Renal cortex interstitium (tissue), 11 donors: Measurements from ENCODE around the gene RGS1. TPM values are rescaled to one million over a fixed set of nuclear protein-coding genes. Genes with fewer than 3 reads are reported as not detected.

ENCODE experiments used
- DNase-seq, 11 donors: peaks; one replicate each; pipeline ENCODE4 v3.0.0-alpha.2; 2013; ENCODE audit warnings: low read depth in 9 of 11, low spot score in 4 of 11; ENCODE audit errors: extremely low read depth in 1 of 11
- polyA plus RNA-seq, 3 donors: library from polyadenylated mRNA; unstranded; fragments of 120-200 nt; gene quantifications; one replicate each; pipeline ENCODE4 v1.2.1, GENCODE V29; 2013; ENCODE audit not compliant: insufficient read length in 3 of 3

RGS1 gene
- polyA plus RNA-seq, 3 donors, result 1.2 to 7.2 (median 2.6) TPM

DNA sequence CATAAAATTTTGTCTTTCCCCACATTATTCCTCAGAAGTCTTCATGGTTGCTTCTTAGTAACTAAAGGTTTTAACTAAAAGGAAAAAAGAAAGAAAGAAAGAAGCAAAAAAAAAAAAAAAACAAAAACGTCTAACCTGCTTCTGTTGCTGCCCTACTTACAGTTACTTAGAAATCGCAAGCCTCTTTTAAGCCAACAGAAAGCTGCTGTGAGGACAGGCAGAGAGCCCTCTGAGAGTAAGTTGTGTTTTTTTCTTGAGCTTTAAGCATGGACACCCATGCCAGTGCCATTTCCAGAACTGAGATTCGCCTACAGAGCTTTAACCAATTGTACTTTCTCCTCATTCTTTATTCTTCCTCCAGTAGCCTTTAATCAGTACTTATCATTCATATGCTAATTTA lies 25.6 kb upstream of the RGS1 start:
- DNase-seq, result no peak

DNA sequence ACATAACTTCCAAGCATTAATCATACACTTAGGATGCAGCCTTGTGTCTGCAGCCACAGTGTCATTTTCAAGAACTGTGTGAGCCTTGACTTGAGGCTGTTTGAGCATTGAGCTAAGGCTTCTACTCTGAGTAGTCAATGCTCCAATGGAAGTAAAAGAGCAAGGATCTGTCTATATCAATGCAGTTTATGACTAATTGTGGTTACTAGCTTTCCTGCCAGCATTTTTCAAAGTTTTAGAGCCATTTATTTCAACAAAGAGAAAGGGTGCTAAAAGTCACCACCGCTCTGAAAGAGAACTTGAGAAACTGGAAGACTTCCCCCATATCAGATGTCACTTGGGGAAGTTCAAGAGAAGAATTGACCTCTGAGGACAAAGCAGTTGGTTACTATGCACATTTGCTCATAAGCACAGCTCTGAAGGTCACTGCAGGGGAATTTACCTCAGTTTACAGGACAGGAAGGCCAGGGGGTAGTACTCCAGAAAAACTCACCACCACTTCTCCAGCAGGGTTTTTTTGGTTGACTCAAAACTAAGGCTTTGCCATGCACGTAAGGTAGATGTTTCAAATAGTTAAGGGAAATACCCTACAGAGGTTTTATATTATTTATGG lies 24.5 kb upstream of the RGS1 start:
- no peak for DNase-seq

DNA sequence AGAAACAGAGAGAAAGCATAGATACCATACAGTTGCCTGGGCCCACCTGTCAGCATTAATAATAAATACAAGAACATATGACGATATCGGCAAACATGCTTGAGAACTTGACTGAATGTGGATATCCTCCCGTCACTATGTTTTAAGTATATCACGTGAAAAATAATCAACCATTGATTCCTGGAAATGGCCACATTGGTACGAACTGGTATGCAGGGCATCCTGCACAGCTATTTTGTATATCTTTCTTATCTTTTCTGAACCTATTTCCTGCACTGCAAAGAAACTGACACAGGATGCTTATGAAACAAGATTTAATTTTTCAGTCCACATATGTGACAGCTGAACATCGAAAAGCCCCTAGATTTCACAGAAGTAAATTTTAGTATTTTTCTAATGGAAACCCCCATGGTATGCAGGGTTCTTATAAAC lies 22.8 kb upstream of the RGS1 start:
- DNase-seq, result no peak

DNA sequence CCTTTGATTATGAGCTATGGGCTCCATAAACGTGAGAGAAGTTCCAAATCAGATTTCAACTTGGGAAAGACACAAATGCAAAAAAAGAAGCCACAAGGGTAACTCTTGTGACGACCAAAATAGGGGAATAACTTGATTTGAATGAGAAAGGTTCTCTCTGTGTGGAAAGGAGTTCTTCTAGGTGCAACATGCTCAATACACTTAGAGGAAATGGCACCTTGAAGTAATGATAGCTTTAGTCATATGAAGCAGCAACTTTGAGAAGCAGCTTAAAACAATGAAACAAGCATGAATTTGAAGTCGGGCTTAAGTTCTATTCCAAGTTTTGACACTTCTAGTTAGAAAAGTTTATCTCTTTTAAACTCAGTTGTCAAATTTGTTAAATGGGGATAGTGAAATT lies 21.8 kb upstream of the RGS1 start:
- DNase-seq, result no peak

DNA sequence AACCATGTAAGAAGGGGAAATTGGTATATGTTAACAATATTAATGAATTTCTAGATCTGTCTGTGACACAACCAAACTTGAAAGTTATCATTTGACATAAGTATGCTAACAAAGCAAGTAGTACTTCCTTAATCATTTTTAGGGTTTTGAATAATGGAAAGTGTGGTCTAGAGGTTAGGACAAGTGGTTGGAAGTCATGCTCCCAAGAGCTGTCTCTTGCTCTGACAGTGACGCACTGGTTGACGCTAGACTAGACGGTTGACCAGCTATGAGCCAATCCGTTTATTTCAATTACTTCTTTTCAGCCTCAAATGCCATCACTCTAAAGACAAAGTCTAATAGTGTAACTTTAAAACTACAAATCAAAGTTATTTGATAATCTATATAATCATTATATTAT lies 20.7 kb upstream of the RGS1 start:
- no peak for DNase-seq

DNA sequence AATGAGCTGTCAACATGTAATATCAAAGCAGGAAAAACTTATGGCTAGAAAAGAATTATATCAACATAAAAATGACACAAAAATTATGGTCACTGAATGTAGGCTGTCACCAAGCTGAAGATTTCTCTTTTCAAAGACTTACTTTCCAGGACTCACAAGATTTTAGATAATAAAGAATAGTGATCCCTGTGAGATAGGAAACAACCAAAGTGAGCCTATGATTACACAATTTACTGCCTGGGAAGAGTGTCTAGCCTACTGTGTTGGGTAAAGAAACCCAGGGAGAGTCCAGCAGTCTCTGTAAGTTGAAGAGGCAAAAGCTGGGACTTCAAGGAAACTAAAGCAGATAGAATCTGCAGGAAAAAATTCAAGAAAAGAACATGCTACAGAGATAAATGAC lies 20.2 kb upstream of the RGS1 start:
- no peak for DNase-seq

DNA sequence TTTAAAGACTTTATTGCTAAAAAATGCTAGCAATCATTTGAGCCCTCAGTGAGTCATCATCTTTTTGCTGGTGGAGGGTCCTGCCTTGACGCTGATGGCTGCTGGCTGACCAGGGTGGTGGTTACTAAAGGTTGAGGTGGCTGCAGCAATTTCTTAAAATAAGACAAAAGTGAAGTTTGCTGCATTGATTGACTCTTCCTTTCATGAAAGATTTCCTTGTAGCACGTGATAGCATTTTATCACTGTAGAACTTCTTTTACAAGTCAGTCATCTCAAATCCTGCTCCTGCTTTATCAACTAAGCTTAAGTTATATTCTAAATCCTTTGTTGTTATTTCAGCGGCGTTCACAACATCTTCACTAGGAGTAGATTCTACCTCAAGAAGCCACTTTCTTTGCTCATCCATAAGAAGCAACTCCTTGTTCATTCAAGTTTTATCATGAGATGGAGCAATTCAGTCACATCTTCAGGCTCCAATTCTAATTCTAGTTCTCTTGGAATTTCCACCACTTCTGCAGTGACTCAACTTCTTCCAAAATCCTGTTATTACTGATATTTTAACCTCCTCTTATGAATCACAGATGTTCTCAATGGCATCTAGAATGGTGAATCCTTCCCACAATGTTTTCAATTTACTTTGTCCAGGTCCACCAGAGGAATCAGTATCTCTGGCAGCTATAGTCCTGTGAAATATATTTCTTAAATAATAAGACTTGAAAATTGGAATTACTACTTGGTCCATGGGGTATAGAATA lies 17.6 kb upstream of the RGS1 start:
- no peak for DNase-seq

DNA sequence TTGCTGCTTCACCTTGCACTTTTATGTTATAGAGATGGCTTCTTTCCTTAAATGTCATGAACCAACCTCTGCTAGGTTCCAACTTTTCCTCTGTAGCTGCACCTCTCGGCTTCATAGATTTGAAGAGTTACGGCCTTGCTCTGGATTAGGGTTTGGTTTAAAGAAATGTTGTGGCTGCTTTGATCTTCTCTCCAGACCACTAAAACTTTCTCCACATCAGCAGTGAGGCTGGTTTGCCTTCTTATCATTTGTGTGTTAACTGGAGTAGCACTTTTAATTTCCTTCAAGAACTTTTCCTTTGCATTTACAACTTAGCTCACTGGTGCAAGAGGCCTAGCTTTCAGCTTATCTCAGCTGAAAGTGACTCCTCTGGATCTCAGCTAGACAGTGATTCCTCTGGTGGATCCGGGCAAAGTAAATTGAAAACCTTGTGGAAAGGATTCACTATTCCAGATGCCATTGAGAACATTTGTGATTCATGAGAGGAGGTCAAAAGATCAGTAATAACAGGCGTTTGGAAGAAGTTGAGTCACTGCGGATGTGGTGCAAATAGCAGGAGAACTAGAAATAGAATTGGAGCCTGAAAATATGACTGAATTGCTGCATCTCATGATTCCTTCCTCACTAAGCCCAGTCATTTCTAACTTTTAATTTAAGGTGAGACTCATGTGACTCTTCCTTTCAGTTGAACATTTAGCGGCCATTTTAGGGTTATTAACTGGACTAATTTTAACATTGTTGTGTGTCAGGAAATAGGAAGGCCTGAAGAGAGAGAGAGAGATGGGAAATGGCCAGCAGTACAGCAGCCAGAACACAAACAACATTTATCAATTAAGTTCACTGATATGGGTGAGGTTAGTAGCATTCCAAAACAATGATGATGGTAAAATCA lies 16.2 kb upstream of the RGS1 start:
- no peak for DNase-seq

DNA sequence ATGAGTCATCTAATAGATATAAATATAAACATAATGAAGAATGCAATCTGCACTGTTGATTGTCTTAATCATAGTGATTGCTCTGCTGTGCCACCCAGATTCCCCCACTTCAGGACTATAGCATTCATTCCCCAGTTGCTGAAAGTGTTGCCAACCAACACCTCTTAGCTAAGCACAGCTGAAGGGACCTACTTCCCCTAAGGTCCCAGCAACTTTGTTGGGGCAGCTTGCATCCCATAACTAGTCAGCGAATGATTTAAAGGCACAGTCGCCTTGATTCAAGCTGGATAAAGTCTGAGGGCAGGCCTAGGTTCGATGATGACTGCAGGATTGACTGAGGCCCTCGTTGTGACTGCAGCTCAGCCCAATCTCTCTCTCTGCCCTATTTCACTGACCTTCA lies 14.3 kb upstream of the RGS1 start:
- no peak for DNase-seq

DNA sequence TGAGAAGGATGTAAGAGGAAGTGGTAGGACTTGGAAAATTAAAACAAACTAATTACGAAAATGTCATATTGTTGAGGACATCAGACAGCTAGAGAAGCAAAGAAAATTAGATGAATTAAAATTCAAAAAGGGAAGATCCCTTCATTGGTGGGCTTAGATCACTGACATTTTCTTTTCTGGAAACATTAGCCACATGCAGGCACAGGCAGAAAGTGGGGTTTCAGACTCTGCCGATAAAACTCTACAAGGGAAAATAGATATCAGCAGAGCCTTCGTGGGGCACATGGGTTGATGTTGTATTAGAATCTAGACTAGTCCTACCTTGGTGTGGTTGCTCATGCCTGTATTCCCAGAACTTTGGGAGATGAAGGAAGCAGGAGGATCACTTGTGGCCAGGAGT lies 12.4 kb upstream of the RGS1 start:
- DNase-seq, result no peak

DNA sequence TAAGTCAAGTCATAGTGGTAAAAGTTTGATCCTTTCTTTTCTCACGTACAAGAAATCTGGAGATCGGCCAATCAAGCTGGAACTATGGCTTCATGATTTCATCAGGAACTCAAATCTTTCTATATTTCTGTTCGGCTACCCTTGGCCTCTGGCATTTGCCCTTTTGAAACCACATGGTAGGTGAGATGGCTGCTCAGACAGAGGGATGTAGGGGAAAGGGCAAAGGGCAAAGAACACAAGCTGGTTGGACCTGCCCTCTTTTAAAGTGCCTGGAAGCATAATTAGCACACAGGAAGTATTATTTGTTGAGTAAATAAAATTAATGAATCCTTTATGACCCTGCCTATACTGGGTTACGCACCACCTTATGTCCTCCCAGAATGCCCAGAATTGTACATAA lies 11.5 kb upstream of the RGS1 start:
- no peak for DNase-seq

DNA sequence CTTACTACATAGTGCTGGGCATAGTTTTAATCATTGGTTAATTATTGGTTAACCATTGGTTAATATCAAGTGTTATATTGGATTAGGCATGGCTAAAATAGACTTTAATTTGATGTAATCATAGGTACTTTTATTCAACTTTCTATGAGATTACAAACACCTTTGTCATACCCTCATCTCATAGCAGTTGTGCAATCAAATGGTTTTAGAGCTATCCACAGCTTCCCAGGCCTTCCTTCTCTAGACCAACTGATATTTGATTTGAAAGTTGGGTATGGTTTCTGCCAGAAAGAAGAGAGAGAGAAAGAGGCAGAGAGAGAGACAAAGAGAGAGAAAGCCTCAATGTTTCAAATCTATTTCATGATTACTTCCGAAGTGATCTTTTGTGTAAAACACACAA lies 9.6 kb upstream of the RGS1 start:
- DNase-seq, result no peak

DNA sequence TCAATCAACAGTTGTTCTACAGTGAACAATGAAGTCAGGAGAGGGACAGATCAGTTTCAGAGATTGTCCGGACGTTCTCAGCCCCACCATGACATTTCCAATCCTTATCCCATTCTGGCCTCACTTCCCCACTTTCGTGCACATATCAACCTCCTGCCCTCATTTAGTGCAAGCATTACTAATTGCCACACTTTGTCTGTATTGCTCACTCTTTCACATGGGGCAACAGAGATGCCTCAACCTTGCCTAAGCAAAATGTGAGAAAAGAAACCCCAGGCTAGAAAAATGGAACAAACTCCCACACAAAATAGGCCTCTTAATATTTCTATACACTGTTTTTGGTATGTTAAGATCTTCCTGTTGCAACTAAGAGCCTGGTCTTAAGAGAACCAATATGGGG lies 8.9 kb upstream of the RGS1 start:
- no peak for DNase-seq

DNA sequence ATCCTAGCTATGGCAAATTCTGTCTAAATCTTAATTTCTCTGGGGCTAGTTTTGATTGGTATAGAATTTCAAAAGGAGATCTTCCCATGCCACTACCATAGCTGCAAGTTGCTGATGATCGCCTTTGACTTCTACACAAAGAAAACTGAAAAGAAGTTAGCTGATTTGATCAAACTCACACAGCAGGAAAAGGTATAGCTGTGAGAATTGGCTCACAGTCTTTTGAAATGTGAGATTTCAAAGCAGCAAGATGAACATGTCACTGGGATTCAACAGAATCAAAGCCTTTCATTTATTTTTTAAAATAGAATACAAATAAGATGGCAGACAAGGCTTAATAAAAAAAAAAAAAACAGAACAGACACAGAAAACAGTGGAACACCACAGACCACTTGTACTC lies 7.5 kb upstream of the RGS1 start:
- DNase-seq, result no peak

DNA sequence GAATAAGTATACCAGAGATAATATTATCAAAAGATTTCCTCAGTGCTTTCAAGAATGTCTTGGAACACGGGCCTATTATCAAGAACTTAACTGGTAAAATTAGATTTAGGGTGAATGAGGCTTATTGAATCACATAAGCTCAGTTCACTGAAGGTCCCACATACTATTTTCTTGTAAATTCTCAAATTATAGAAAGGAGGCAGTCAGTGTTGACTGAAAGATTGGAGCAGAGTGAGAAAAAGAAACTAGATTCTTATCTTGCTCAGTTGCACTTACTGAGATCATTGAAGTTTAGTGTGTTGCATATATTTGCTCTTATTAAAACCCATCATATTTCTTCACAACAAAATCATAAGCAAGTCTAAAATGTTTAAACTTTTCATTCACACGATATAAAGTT lies 3.9 kb upstream of the RGS1 start:
- DNase-seq, result no peak

DNA sequence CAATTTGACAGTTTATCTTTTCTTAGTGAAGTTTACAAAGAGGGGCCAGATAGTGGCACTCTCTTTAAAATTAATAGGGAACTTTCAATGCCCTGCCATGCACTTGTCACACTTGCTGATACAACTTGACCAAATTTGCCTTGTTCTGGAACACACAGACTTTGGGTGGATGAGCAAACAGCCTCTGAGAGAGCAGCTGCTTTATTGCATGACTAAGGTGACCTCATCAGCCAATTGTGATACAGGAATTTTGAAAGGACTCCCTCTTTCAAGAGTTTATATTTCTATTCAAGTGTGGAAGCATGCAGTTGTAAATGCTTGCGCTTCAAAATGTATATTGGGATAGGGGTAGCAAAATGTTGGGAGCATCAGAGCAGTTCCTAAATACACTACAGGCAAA lies 2.1 kb upstream of the RGS1 start:
- no peak for DNase-seq

DNA sequence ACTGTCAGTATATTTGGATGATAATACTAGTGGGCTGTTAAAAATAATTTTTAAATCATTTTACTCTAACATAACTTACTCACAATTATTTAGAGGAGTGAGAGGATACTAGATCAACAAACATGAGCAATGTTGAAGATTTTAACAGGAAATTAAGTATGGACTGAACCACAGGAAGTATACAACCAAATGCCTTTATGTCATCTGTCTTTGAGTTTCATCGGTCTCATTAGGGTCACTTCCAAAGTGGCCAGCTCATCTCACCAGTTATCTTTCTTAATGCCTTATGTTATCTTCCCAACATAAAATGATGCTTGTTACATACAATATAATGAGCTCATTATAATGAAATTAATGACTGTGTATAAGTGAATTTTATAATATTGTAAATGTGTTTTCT lies 1.5 kb upstream of the RGS1 start:
- DNase-seq, result no peak

DNA sequence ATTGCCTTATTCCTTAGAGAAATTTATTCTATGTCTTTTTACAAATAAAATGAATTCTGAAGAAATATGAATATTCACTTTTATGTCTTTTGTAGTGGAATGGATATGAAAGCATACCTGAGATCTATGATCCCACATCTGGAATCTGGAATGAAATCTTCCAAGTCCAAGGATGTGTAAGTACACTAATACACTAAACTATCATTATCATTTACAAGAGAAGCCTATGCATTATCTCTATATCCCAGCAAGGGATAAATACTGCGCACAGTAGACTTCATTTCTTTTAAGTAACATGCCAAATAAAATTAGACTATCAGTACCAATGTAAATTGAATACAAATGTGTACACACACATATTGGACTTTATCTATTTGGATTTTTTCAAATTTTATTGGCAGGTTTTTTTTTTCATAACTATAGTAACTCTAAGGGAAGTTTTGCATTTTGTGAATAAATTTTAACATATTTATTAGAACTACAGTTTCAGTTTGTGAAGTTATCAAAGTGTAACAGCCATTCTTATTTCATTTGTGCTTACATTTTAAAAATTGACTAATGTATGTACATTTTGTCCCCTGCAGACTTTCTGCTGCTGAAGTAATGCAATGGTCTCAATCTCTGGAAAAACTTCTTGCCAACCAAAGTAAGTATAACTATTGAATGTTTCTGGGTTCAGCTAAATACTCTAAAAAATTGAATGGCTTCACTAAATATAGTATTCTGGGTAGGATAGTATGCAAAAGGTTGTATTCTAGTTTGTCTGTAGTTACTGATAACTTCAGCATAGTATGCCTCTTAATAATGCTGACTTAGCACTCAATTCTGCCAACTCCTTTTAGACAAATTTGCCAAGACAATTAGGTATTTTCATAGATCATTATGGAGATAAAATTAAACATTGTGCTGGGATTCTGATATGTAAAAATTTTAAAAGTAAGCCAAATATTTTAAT lies 894 bp downstream of the RGS1 start:
- no peak for DNase-seq
